ENCODE data around the gene SLC17A7. TPM values are rescaled to one million over a fixed set of nuclear protein-coding genes. Genes with fewer than 3 reads are reported as not detected.

Gene SLC17A7
- total and polyA plus RNA-seq, 2 of the 8 experiments (the other 6 are each of a cell fraction or from before 2014, with no cell fraction given), result 2.7 to 3.0 TPM

- FAIRE-seq (no peak), DNase-seq (ENCODE audit: low read depth in 1 of 2, low spot score in 2 of 2) (no peak)
- no peak overlapping the region for H4K91ac ChIP-seq (replicated peaks; ENCODE audit: insufficient read length, low read length)
- no peaks in the 10 kb centered on the region; the same call in 1 of the 2 replicates for H3K79me1 ChIP-seq (ENCODE audit: low read depth, low read length)
- TF ChIP-seq SIRT6 (IDR thresholded peaks at IDR 0.05; ENCODE audit: low read length), result no peak
- TF ChIP-seq ATF3 (IDR thresholded peaks at IDR 0.05; ENCODE audit: insufficient read depth, low read depth, low read length), result no peak
- no peak for TF ChIP-seq ZNF274 (IDR thresholded peaks at IDR 0.05; ENCODE audit: borderline replicate concordance, extremely low read depth, low read length)
- TF ChIP-seq GTF2F1 (IDR thresholded peaks at IDR 0.05; ENCODE audit: borderline replicate concordance, low read depth, low read length), result no peak
- H3K14ac ChIP-seq (ENCODE audit: insufficient read length), result no peak overlapping the region
- no peaks in the 10 kb centered on the region for H3K23me2 ChIP-seq (ENCODE audit: low read depth, low read length)
- no peak overlapping the region for H3K9ac ChIP-seq (replicated peaks in 1 of 4; ENCODE audit: extremely low read depth in 1 of 4, low read depth in 3 of 4, low read length in 3 of 4)
- no peak overlapping the region for H3K4me2 ChIP-seq (ENCODE audit: insufficient read depth in 1 of 2, low read depth in 2 of 2, low read length in 2 of 2)
- H2BK20ac ChIP-seq (ENCODE audit: low read length), result no peak overlapping the region
- H3K18ac ChIP-seq (ENCODE audit: extremely low read depth, low read length), result no peak overlapping the region
- H2BK12ac ChIP-seq (ENCODE audit: low read depth, low read length), result no peak overlapping the region
- no peaks in the 10 kb centered on the region for H3K27me3 ChIP-seq (replicated peaks in 1 of 4; ENCODE audit: control insufficient read depth in 3 of 4, extremely low read depth in 1 of 4, insufficient read depth in 3 of 4, low read length in 3 of 4)
- H2BK5ac ChIP-seq (ENCODE audit: low read depth, low read length), result no peak overlapping the region
- no peak overlapping the region for H3K4ac ChIP-seq (replicated peaks; ENCODE audit: insufficient read length, low read depth, low read length)
- no peak overlapping the region for H3K23ac ChIP-seq (ENCODE audit: insufficient read length)
- no peaks in the 10 kb centered on the region for H3K9me3 ChIP-seq (ENCODE audit: insufficient read depth in 2 of 2, low read depth in 1 of 2, low read length in 1 of 2)
- no peak overlapping the region for H2BK15ac ChIP-seq (ENCODE audit: low read length)
- H3K27ac ChIP-seq (ENCODE audit: low read depth, low read length), result no peak overlapping the region
- peaks cover 0 to 17% (median 6%) of the 10 kb centered on the region in 4 experiments; a peak in 4 of 8 replicates for H3K36me3 ChIP-seq (ENCODE audit: control insufficient read depth in 2 of 4, insufficient read depth in 4 of 4, low read length in 3 of 4)
- CTCF ChIA-PET (ENCODE audit: partially characterized antibody), result interaction anchor here (0.6 to 2.4 kb wide), 4 partner anchors 10 to 1093 kb away, joined by 3 to 8 read pairs (median 4); partner anchors contain the start of gene FLT3LG
- H4K5ac ChIP-seq (ENCODE audit: insufficient read length, low read depth, low read length), result no peak overlapping the region
- H3K4me1 ChIP-seq (replicated peaks in 1 of 4; ENCODE audit: control insufficient read depth in 3 of 4, insufficient read depth in 4 of 4, low read length in 3 of 4), result peaks cover 0 to 8% (median 2%) of the 10 kb centered on the region in 4 experiments; a peak in 6 of 7 replicates
- H3K4me3 ChIP-seq (ENCODE audit: extremely low read depth in 1 of 4, insufficient read depth in 2 of 4, low read depth in 3 of 4, low read length in 4 of 4), result no peak overlapping the region
- WGBS, 2 experiments (ENCODE audit: extremely low coverage in 1 of 2, insufficient coverage in 1 of 2, insufficient read length in 1 of 2, insufficient replicate concordance in 2 of 2, low coverage in 1 of 2, low lambda C conversion rate in 2 of 2, missing lambda C conversion rate in 1 of 2), result 96% methylated on average over 19 of the region's 39 CpGs; no CpG with 5 or more reads in 1 of the 2 experiments
- no peak overlapping the region for H3K56ac ChIP-seq (replicated peaks; ENCODE audit: insufficient read length, low read depth, low read length)
- H2BK120ac ChIP-seq (replicated peaks; ENCODE audit: low read depth, low read length), result no peak overlapping the region
- H4K8ac ChIP-seq (ENCODE audit: extremely low read depth, insufficient read depth, low read length), result no peak overlapping the region
- no peaks in the 10 kb centered on the region for H3K79me2 ChIP-seq (ENCODE audit: control insufficient read depth in 1 of 2, insufficient read depth in 2 of 2, low read length in 2 of 2)
- H4K20me1 ChIP-seq (replicated peaks in 1 of 2; ENCODE audit: control insufficient read depth in 1 of 2, insufficient read depth in 2 of 2, low read length in 2 of 2), result no peaks in the 10 kb centered on the region
- POLR2A ChIA-PET (ENCODE audit: partially characterized antibody), result interaction anchor here (0.6 to 4.2 kb wide), 6 partner anchors 8 to 92 kb away, joined by 3 to 17 read pairs (median 6); partner anchors contain the start of genes ALDH16A1 and RPL13A
- H2AK5ac ChIP-seq (ENCODE audit: low read depth, low read length), result no peak overlapping the region
- H2AFZ ChIP-seq (ENCODE audit: low read length), result no peak overlapping the region
These were observed 22.8 kb upstream of the SLC17A7 start for GRCh38 chr19:49463960-49464740.
